Hindlimb muscle (tissue), 1 donor: ENCODE measurements around the gene LTBP1. TPM values are rescaled to one million over a fixed set of nuclear protein-coding genes. Genes with fewer than 3 reads are reported as not detected.

Experiments
- DNase-seq: peaks from one replicate; pipeline ENCODE4 v3.0.0-alpha.2; 2013
- polyA plus RNA-seq: library from polyadenylated mRNA; unstranded; fragments of 120-200 nt; gene quantifications from one replicate; pipeline ENCODE4 v1.2.1, GENCODE V29; 2013; ENCODE audit not compliant: insufficient read length

The LTBP1 gene
- polyA plus RNA-seq, 1 donor = 43.3 TPM

DNA sequence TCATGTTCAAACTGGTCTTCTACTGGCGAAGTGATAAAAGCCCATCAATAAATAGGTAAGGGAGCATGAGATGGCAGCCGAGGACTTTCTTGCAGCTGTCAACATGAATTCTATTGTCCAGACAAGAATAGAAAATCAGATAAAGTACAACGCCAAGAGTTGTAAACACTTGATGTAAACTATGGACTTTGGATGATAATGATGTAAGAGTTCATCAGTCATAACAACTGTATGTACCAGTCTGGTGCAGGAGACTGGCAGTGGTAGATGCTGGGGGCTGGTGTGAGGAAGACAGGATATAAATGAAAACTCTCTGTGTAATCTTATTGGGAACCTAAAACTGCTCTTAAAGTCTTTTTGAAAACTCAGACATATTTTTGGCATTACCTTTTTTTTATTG is 373.8 kb downstream of the LTBP1 start:
- DNase-seq = no peak

DNA sequence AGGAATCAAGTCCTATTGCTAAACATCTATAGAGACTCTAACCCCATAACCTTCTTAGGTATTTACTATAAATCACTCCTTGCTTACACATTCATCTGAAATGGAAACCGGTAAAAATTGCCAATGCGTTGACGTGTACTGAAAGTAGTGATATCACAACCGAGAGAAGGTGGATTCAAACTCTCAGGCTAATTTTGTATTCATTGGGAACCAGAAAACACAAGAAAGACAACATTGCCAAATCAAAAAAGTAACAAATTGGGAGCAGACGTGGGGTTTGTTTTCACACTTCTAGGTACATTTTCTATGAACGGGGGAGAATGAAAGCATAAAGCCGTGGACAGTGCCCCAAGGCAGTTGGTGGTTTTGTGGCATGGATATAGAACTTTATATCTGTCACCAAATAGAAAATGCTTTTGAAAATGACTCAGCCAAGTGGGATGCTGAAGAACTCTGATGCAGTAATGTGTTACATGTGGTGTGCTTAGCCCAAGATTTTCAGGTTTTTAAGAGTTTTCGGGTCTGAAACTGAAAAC is 374.6 kb downstream of the LTBP1 start:
- no peak for DNase-seq

DNA sequence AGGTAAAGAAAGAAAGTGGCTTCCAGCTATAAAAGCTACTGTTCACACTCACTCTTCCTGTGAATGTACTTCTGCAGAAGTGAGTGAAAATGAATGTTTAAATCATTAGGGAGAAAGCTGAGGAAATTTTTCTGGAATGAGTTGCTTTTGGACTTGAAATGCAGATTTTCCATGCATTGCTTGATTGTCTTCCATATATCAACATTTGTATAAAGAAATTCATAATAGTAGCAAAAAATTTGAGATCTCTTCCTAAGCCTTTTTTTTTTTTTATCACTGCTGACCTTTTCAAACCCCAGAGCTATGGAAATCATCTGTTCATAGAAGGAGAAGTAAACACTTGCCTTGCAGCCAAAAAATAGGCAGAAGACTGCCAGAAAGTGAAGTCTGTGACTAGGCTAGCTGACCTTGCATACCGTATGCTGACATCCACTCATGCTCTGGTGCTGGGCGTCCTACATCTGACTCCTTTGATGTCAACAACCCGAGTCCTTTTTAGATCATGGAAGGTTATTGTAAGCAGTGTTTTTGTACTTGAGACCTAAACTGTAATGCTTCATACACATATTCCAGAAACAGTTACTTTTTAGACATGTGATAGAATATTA is 375.2 kb downstream of the LTBP1 start:
- peak; percentile 80 for DNase-seq

DNA sequence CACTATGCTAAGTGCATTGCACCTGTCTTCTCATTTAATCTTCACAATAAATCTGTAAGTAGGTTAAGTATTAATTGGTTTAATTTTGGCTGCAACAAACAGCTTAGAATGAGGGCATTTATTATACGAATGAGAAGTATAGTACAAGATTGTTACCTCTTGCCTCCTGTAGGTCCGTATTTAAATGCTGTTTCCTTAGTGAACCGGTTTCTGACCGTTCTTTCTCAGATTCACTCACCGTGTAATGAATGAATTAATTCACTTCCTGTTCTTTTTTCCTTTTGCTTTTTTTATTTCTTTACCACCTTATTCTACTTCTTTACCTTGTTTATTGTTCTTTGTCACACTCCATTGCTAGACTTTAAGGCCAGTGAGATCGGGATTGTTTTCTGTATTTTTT is 375.9 kb downstream of the LTBP1 start:
- DNase-seq = no peak

DNA sequence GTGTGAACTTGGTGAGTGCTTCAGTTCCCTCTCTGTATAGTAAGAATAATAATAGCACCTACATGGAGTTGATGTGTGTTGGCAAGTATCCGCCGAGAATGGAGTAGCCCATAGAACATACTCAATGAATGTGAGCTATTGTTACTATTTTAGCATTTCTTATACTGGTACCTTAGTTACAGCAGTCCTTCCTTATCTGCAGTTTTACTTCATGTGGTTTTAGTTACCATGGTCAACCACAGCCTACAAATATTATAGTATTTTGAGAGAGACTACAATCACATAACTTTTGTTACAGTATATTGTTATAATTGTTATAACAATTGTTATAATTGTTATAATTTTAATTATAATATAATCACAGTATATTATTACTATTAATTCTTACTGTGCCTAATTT is 377.2 kb downstream of the LTBP1 start:
- DNase-seq = no peak

DNA sequence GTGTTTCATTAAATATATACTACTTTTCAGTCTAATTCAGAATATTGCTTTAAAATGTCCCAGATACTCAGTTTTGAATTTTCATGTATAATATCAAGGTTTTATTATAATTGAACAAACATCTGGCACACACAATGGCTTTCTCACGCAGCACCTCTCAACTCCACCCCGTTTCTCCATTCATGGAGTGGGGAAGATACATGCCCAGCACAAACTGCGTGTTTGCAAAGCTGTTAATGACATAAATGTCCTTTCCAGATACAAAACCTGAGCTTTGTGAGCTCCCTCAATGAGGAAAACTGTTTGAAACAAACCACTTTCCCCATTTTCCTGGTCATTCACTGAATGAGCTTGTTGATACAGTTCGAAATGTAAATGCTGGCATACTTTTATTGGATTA is 379.3 kb downstream of the LTBP1 start:
- DNase-seq = no peak

DNA sequence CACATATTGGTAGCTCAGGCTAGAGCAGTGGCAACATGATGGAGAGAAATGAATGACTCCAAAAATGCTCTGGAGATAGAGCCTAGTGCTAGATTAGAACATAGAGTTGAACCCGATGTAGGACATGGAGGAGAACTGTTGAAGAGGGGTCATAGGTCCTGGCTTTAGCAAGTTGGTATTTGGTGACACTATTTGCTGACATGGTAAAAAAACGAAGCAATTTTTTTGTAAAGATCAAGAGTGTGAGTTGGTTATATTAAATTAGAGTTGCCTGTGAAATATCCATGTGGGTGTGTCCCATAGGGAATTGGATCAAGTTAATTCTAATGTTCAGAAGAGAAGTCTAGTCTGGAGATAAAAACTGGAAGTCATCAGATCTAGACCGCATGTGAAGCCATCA is 386.7 kb downstream of the LTBP1 start:
- DNase-seq = no peak

DNA sequence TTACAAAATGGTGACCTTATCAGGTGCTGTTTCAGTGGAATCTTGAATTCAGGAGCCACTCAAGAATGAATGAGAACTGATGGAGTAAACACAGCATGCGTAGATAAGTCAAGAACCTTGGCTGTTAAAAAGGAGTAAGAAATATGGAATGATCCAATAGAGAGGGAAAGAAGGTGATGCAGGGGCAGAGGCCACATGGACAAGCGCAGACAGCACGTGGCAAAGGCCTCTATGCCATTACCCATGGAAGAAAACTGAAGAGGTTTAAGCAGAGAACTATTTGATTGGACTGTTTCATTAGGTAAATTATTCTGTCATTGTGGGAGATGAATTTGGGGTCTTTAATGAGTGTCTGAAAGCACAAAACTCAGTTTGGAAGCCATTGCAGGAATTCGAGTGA is 387.3 kb downstream of the LTBP1 start:
- DNase-seq = no peak

DNA sequence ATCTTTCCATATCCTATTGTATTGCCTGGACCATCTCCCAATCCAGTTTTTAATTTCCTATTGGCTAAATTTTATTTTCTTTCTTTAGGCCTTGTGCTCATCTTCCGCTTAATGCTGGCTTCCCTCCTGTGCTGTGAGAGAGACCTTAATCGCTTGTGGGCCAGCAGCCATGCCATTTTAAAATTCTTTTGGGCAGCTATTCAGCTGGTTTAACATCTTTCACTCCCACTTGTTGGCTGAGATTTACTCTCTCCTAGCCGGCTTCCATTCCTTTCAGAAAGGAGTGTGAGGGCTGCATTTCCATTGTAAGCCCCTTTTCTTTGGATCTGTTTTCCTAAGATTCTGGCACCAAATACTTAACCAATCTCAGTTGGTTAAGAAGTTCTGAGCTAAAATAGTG is 388.8 kb downstream of the LTBP1 start:
- no peak for DNase-seq

DNA sequence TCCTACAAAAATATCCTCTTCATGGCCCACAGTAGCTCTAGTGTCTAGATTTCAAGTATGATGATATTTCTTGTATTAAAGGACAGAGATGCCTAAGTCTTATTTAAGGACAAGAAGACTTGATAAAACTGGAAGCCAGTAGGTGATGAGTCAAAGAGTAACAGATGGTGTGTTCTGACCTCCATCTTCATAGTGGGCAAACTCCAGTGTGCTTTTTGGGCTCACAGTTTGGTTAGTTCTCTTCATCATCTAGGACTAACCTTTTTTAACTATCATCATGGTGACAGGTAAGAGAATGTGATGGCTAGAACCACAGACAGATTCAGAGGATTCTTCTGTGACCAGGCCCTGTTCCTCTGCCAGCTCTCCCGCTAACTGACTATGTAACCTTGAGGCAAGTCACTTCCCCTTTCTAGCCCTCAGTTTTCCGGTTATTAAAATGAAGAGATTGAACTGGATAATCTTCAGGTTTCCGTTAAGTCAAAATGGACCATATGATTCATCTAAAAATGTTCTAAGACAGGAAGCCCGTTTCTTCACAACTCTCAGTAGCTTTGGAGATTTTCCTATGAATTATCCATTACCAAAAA is 389.4 kb downstream of the LTBP1 start:
- no peak for DNase-seq

DNA sequence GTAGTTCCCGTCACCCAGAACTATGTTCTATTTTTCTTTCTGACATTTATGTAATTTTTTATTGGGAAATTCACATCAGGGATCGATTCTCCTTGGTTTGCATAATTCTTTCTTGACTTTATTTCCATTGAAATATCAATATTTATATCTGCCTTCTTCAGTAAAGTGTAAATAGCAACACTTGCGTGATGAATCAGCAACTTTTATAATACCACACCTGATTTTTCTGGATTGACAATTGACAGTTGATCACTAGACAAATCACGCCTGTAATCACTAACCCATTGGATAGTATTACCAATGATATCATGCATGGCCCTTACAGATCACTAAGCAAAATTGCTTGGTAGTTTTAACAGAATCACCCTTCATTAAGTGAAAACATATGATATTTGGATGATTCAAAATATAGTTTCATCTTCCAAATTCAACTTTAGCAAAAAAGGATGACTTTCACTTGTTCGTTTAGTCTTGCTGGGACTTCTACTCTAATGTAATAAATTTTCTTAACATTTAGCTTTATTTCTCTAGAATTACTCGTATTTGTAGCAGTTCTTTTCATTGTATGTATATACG is 390.7 kb downstream of the LTBP1 start:
- no peak for DNase-seq

DNA sequence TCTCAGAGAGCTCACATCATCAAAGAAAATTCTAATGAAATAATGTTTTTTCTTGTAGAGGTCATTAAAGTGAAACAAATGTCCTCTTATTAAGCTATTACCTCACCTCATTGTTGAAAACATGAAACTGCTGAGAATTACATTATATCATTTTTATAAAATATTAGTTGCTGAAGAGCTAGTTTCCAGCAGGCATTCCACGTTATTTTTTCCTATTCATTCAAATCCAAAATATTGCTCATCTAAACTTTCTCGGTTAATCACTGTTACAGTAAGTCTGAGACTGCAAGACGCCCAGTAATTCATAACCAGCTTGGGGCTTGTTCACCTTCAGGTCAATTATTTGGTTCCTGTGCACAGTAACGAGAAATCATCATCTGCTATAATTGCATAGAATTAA is 391.2 kb downstream of the LTBP1 start:
- no peak for DNase-seq

DNA sequence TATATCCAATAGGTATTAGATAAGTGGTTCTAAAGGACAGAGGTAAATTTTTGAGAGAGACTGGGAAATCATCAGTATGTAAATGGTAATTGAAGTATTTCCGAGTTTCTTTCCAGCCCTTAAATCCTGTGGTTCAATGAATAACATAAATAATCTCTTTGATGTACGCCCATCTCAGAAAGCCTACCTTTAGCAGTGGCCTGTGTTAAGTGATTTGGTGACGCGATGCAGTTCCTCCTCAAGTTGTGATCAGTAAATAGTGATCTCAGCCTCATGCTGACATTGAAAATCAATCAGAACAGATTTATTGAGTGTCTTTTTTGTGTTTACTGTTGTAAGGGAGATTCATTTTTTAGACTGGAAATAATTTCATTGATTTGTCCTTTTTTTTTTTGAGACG is 392.5 kb downstream of the LTBP1 start:
- no peak for DNase-seq

DNA sequence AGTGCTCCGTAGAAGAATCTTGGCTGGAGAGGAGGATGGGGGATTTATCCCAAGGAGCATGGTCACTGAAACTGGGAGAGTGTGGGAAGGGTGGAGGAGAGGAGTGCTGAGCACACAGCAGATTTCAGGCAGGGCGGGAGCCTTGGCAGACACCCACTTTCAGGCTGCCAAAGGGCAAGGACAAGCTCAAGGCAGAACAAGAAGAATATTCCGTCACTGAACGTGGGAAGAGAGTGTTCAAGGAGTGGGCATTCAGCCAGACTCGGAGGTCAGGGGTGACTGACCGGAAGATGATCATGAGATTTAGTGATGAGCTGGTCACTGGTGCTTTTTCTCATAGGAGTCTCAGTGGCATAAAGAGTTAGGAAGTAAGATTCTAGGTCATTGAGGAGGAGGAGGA is 393.5 kb downstream of the LTBP1 start:
- DNase-seq = no peak

DNA sequence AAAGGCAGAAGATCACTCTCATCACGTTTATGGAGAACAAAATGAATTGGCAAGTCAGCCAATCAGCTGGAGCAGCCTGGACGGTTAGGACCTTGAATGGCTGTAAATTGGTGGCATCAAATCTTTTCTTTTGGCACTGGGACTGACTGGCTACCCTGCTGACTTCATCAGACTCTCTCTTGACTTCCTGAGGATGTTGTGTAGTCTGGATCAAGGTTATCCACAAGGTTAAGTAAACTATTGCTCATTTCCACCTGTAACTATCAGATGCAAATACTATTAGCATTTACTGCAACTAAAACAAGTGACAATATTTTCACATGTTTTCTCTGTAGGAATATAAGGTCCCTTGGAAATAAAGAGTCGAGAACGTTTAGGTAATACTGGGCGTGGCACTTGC is 395.4 kb downstream of the LTBP1 start:
- no peak for DNase-seq

DNA sequence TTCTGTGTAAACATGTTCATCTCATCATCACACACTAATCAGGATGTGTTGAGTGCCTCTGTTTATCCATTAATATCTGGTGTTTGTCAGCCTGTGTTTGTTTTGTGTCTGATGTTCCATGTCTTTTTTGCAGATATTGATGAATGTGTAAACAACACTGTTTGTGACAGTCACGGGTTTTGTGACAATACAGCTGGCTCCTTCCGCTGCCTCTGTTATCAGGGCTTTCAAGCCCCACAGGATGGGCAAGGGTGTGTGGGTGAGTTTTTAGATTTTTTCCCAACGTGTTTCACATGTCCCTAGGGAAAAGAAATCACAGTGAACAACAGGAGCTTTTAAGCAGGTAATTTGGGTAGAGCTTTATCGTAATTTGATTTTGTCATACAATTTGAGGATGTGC is 396.0 kb downstream of the LTBP1 start:
- no peak for DNase-seq

DNA sequence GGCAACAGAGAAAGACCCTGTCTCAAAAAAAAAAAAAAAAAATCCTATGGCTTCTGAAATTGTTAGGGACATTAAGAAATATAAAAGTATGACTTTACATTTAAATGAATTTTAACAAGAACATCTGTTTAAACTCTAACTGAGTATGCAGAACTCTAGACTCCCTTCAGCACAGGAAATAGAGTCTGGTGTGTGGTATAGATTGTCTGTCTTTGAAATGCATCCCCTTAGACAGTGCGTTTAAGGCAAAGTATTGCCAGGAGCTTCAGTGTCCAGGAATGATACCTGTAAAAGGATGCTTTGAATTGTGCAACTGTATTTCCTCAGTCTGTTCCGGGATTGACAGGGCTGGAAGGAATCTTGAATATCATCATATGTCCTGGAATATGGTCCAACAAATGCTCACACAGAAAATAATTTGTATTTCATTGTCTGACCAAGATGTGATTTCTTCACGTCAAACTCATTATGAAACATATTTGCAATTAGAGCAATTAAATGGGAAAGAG is 396.7 kb downstream of the LTBP1 start:
- DNase-seq = no peak

DNA sequence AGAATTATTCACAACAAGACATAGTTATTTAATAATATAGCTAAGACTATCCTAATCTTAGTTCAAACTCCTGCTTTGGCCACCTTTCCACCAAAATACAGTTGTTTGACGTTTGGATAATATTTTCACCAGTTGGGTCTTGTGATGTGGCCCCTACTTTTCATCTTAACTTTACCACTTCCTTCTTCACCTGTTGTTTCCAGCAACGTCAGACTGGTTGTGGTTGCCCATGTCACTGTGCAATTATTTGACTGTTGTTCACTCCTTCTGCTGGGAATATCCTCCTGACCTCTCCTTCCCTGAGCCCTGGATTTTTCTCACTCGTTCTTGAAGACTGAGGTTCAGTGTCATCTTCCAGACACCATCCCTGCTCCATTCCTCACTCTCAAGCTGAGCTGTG is 397.5 kb downstream of the LTBP1 start:
- no peak for DNase-seq

DNA sequence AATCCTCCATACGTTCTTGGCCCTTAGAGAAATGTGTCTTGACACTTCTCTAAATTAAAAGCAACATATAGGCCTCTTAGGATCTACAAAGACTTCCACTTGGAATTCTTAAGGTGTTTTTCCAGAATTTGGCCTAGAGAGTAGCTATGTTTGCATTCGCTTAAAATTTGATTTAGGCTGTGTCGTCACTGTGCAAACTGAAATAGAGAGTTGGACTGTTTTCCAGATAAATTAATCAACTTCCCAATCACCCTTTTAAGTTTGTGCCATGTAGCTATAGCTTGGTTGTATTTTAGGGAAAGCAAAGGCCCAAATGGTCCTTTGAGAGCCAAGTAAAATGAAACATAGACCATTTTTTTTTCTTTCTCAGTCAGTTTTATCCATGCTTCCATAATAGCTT is 401.1 kb downstream of the LTBP1 start:
- no peak for DNase-seq

DNA sequence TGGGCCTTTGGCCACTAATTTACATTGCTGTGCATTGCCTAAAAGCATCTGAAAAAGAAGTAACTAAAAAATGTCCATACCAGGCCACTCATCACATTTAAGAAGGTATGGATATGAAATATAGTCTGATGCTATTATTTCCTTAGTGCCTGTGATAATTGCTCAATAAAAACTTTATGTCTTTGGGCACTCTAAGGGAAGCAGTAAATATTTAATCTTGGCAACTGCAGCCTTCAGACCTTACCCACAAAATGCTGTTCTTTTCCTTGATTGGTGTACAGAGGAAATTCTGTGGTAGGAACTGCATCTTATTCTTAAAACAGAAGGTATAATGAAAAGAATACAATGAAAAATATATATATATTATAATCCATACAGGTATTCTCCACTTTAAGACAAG is 403.9 kb downstream of the LTBP1 start:
- no peak for DNase-seq

DNA sequence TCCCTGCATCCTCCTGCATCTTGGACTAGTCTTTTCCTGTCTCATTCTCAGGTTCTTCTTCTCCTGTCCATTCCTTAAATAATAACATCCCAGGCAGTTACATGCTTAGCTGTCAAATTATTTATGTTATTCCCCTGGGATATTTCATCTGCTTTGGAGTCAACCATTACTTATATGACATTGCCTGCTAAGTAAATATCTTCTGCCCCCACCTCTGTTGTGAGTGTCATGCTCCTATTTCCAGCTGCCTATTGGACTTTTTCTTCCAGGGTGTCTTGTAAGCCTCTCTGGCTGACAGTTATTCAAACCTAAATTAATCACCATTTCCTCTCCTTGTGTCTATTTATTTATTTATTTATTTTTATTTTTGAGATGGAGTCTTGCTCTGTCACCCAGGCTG is 405.0 kb downstream of the LTBP1 start:
- DNase-seq = no peak

DNA sequence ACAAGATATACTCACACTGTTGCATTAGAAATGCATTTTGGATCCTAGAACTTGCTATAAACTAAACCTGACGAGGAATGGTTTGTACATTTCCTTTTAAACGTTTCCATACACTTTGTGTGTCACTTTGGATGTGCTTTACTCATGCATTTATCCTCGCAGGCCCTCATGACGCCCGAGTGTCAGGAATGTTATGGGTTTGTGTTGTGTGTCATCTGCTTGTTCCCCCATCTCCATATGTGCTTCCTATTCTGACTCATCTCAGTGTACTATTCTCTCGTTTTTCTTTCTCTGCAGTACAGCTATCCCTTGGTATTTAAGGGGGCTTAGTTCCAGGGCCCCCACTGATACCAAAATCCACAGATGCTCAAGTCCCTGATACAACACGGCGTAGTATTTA is 408.2 kb downstream of the LTBP1 start:
- no peak for DNase-seq

DNA sequence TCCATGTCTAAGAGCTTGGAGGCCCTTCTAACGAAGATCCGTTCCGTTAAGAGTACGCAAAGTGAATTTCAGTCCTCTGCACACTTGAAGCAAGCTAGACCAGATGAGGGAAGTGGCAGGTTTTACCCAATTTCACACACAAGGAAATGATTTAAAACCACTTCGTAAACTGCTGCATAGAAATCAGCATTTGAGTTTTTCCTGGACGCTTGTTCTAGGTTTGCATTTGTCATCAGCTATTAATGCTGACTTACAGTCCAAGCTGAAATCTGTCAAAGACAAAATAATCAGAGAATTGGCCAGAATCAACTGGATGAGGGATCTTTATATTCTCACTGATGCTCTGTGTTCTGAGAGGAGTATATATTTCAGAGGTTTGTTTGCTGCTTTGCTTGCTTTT is 412.1 kb downstream of the LTBP1 start:
- no peak for DNase-seq
